Keratinocyte (primary cell): Measurements from ENCODE around the gene DBP. TPM values are rescaled to one million over a fixed set of nuclear protein-coding genes. Genes with fewer than 3 reads are reported as not detected.

Experiments used
- DNase-seq: peaks from one replicate; pipeline ENCODE4 v3.0.0-alpha.2; 2011; ENCODE audit warnings: low read depth, missing footprints, low spot score
- FAIRE-seq: peaks from 2 replicates; lab custom pipeline; 2011; peaks lifted over from hg19 to GRCh38; lab: Jason Lieb, UNC
- H2AFZ ChIP-seq: 2 replicates; pipeline ENCODE4 v1.6.0; 2012; ENCODE audit warnings: low read length, control low read depth, inconsistent platforms; ENCODE audit not compliant: control insufficient read depth
- H3K27ac ChIP-seq: 2 replicates; pipeline ENCODE4 v1.5.1; 2011; ENCODE audit warnings: low read length; ENCODE audit not compliant: control insufficient read depth, insufficient read depth
- H3K27me3 ChIP-seq: 3 replicates; pipeline ENCODE4 v1.6.0; 2011; ENCODE audit warnings: low read length; ENCODE audit not compliant: control insufficient read depth, insufficient read depth; ENCODE audit errors: extremely low read depth
- H3K36me3 ChIP-seq, 2 experiments: 2 replicates in 1 of 2; 3 replicates in 1 of 2; pipeline ENCODE4 v1.5.1; 2011; ENCODE audit warnings: low read length in 2 of 2, mild to moderate bottlenecking in 1 of 2; ENCODE audit not compliant: control insufficient read depth in 2 of 2, insufficient read depth in 2 of 2; ENCODE audit errors: extremely low read depth in 1 of 2
- H3K4me1 ChIP-seq: 3 replicates; pipeline ENCODE4 v1.5.1; 2011; ENCODE audit warnings: low read length; ENCODE audit not compliant: control insufficient read depth, insufficient read depth; ENCODE audit errors: extremely low read depth
- H3K4me2 ChIP-seq: 3 replicates; pipeline ENCODE4 v1.6.0; 2011; ENCODE audit warnings: low read depth, low read length; ENCODE audit not compliant: control insufficient read depth, insufficient read depth; ENCODE audit errors: extremely low read depth
- H3K4me3 ChIP-seq, 3 experiments: fragments of 200-600 bp in 1 of 3; sonication (generic) in 1 of 3; 2 replicates in 2 of 3; 3 replicates in 1 of 3; pipeline ENCODE4 v1.5.1; 2011 to 2016; ENCODE audit warnings: low read length in 3 of 3, mild to moderate bottlenecking in 3 of 3, control low read depth in 2 of 3, inconsistent platforms in 1 of 3, low read depth in 1 of 3, mixed read lengths in 1 of 3, mixed run types in 1 of 3, moderate library complexity in 1 of 3; ENCODE audit not compliant: control insufficient read depth in 2 of 3, insufficient read depth in 2 of 3; ENCODE audit errors: extremely low read depth in 1 of 3
- H3K79me2 ChIP-seq: 2 replicates; pipeline ENCODE4 v1.6.0; 2012; ENCODE audit warnings: low read length; ENCODE audit not compliant: control insufficient read depth, insufficient read depth
- H3K9ac ChIP-seq: 3 replicates; pipeline ENCODE4 v1.6.0; 2011; ENCODE audit warnings: low read length; ENCODE audit not compliant: control insufficient read depth, insufficient read depth; ENCODE audit errors: extremely low read depth
- H3K9me1 ChIP-seq: 3 replicates; pipeline ENCODE4 v1.6.0; 2011; ENCODE audit warnings: low read length; ENCODE audit not compliant: control insufficient read depth, insufficient read depth; ENCODE audit errors: extremely low read depth
- H3K9me3 ChIP-seq: 2 replicates; pipeline ENCODE4 v1.5.1; 2012; ENCODE audit warnings: low read depth, low read length; ENCODE audit not compliant: control insufficient read depth
- H4K20me1 ChIP-seq: 3 replicates; pipeline ENCODE4 v1.6.0; 2011; ENCODE audit warnings: low read length; ENCODE audit not compliant: control insufficient read depth, insufficient read depth; ENCODE audit errors: extremely low read depth
- CTCF ChIP-seq, 3 experiments: IDR thresholded peaks in 1 of 3; conservative IDR thresholded peaks in 1 of 3; optimal IDR thresholded peaks in 1 of 3; 2 replicates in 2 of 3; 3 replicates in 1 of 3; pipeline versions ENCODE3 to v1.5.1; 2011; ENCODE audit warnings: low read length in 3 of 3, mild to moderate bottlenecking in 3 of 3, moderate library complexity in 2 of 3, control low read depth in 1 of 3, inconsistent platforms in 1 of 3; ENCODE audit not compliant: insufficient read depth in 2 of 3; ENCODE audit errors: extremely low read depth in 1 of 3
- EZH2 ChIP-seq: IDR thresholded peaks from one replicate; pipeline ENCODE4 v1.6.1; 2012; ENCODE audit warnings: inconsistent platforms, mild to moderate bottlenecking, low read length, moderate library complexity
- dilution Hi-C: fragments of 300-500 bp; cut with MboI; formaldehyde crosslinking; loops from one replicate; pipeline ENCODE4 v1.7.0; 2020; ENCODE audit warnings: low sequenced_read_pairs; ENCODE audit not compliant: extremely low pct_ligation_motif_present
- polyA plus RNA-seq, 5 experiments: library from polyadenylated mRNA; depleted of rRNA in 3 of 5; stranded (reverse) in 3 of 5; stranded (forward) in 1 of 5; unstranded in 1 of 5; fragments of >200 nt; gene quantifications; 1 replicate in 1 of 5; 2 replicates in 3 of 5; 3 replicates in 1 of 5; pipeline versions ENCODE4 v1.2.1 to v1.2.3, GENCODE V29; 2011 to 2012; ENCODE audit warnings: missing spikeins in 2 of 5, low read depth in 1 of 5, low replicate concordance in 1 of 5

The DBP gene
- polyA plus RNA-seq, 1 donor (not counting 4 experiments of a cell fraction or from before 2014, with no cell fraction given), result 1.0 TPM

- Histone ChIP-seq H3K4me2 (no peak overlapping the region), H3K4me3 (no peak overlapping the region), H3K79me2 (no peaks in the 10 kb centered on the region), H3K27ac (no peak overlapping the region), H3K9ac (no peak overlapping the region), H3K27me3 (no peaks in the 10 kb centered on the region), H3K4me1 (peaks cover 34% of the 10 kb centered on the region), H4K20me1 (no peaks in the 10 kb centered on the region), H3K36me3 (peaks cover 0 to 1% of the 10 kb centered on the region in 2 experiments), H3K9me1 (no peaks in the 10 kb centered on the region), H3K9me3 (no peaks in the 10 kb centered on the region), H2AFZ (no peak overlapping the region)
- FAIRE-seq, result no peak
- no peak for DNase-seq
- TF ChIP-seq EZH2 (no peak), CTCF (optimal IDR thresholded peaks at IDR 0.05 in 1 of 3, IDR thresholded peaks at IDR 0.05 in 1 of 3, conservative IDR thresholded peaks at IDR 0.05 in 1 of 3; ENCODE audit: extremely low read depth in 1 of 3, insufficient read depth in 2 of 3, low read length in 3 of 3) (no peak)
- dilution Hi-C loops, result no loop called here
These were observed 7.4 kb downstream of the DBP start for GRCh38 chr19:48629599-48630295.

GRCh38 chr19:48629297-48629598 lies 7.9 kb downstream of the DBP start:
- no peaks in the 10 kb centered on the region for H3K9me3 ChIP-seq
- no peaks in the 10 kb centered on the region for H4K20me1 ChIP-seq
- peaks cover 0 to 1% of the 10 kb centered on the region in 2 experiments for H3K36me3 ChIP-seq
- H3K4me3 ChIP-seq, result no peak overlapping the region
- no peaks in the 10 kb centered on the region for H3K79me2 ChIP-seq
- no peak overlapping the region for H3K9ac ChIP-seq
- H2AFZ ChIP-seq, result no peak overlapping the region
- DNase-seq, result no peak
- H3K9me1 ChIP-seq, result no peaks in the 10 kb centered on the region
- H3K4me1 ChIP-seq, result peaks cover 32% of the 10 kb centered on the region
- H3K4me2 ChIP-seq, result no peak overlapping the region
- TF ChIP-seq CTCF (optimal IDR thresholded peaks at IDR 0.05 in 1 of 3, IDR thresholded peaks at IDR 0.05 in 1 of 3, conservative IDR thresholded peaks at IDR 0.05 in 1 of 3; ENCODE audit: extremely low read depth in 1 of 3, insufficient read depth in 2 of 3, low read length in 3 of 3), result no peak
- TF ChIP-seq EZH2, result no peak
- H3K27ac ChIP-seq, result no peak overlapping the region
- no peak for FAIRE-seq
- dilution Hi-C loops, result no loop called here
- H3K27me3 ChIP-seq, result no peaks in the 10 kb centered on the region
